Aorta (tissue), 5 donors: ENCODE data around the gene NAB1. TPM values are rescaled to one million over a fixed set of nuclear protein-coding genes. Genes with fewer than 3 reads are reported as not detected.

Experiments used
- ATAC-seq: fragments of 200-7000 bp; cut with Tn5 transposase; one replicate; pipeline ENCODE4 v1.9.1; 2022; ENCODE audit warnings: moderate library complexity; ENCODE audit not compliant: low FRiP score
- DNase-seq, 2 donors: peaks; one replicate each; pipeline ENCODE4 v3.0.0-alpha.2; 2020
- H3K27ac ChIP-seq, 2 donors: one replicate each; pipeline ENCODE4 v1.5.1; 2013; ENCODE audit warnings: low read length in 2 of 2, mild to moderate bottlenecking in 2 of 2, moderate library complexity in 2 of 2, control low read depth in 1 of 2, inconsistent platforms in 1 of 2, low read depth in 1 of 2
- H3K27me3 ChIP-seq, 2 donors: one replicate each; pipeline ENCODE4 v1.6.1; 2013; ENCODE audit warnings: control low read depth in 1 of 2, low read length in 1 of 2, mild to moderate bottlenecking in 1 of 2, moderate library complexity in 1 of 2; ENCODE audit not compliant: insufficient read depth in 2 of 2, control insufficient read depth in 1 of 2
- H3K36me3 ChIP-seq, 2 donors: one replicate each; pipeline ENCODE4 v1.6.1; 2013; ENCODE audit warnings: control low read depth in 1 of 2, low read length in 1 of 2, mild to moderate bottlenecking in 1 of 2; ENCODE audit not compliant: insufficient read depth in 2 of 2, control insufficient read depth in 1 of 2
- H3K4me1 ChIP-seq, 2 donors: one replicate each; pipeline ENCODE4 v1.6.1; 2013; ENCODE audit warnings: low read length in 2 of 2, control low read depth in 1 of 2, mild to moderate bottlenecking in 1 of 2, moderate library complexity in 1 of 2; ENCODE audit not compliant: insufficient read depth in 2 of 2, control insufficient read depth in 1 of 2
- H3K4me3 ChIP-seq, 2 donors: one replicate each; pipeline ENCODE4 v1.5.1; 2013; ENCODE audit warnings: low read length in 2 of 2, control low read depth in 1 of 2, mild to moderate bottlenecking in 1 of 2
- H3K9me3 ChIP-seq: one replicate; pipeline ENCODE4 v1.6.1; 2013; ENCODE audit warnings: mild to moderate bottlenecking, low read length; ENCODE audit not compliant: control insufficient read depth
- WGBS, 2 donors: extraction: QIAGEN DNeasy Blood & Tissue Kit; methylation state at CpG; one replicate each; pipeline ENCODE4 v1.1.7; 2013; 5-methylcytosine and 5-hydroxymethylcytosine counted together
- intact Hi-C, 2 donors: fragments of 100-400 bp; cut with DNase I; formaldehyde crosslinking; loops; one replicate each; pipeline versions ENCODE4 v1.14.2 to v1.15.0; 2022
- polyA plus RNA-seq, 2 donors: library from polyadenylated mRNA; stranded (reverse); fragments of 200-250 nt; gene quantifications; one replicate each; pipeline ENCODE4 v1.2.3, GENCODE V29; 2013
- total RNA-seq, 2 donors: library from RNA; stranded (reverse); fragmentation: NEBNext Ultra II Directional; extraction: Animal tissue kit (Norgen Biotek cat#: 25700); gene quantifications; one replicate each; pipeline ENCODE4 v1.2.1, GENCODE V29; 2021
- donor health status: healthy with polysubstance abuse.
- donor health status: Bipolar disorder and iron deficiency.
- donor health status: DM: no; HTN: no; CAD: no.
- donor health status: DM: no; HTN: no; CAD: no.
- donor health status: DM: yes; HTN: yes; CAD: no.

Gene NAB1
- total and polyA plus RNA-seq, 4 donors = 26.9 to 67.8 (median 42.9) TPM

- H3K36me3 ChIP-seq = peaks cover 0 to 5% of the 10 kb centered on the region in 2 donors
Observed at GRCh38 chr2:190674966-190675650, 26.2 kb downstream of the NAB1 start.

GRCh38 chr2:190677255-190677654 is 28.4 kb downstream of the NAB1 start:
- intact Hi-C loops = no loop called here
- Histone ChIP-seq H3K4me1 (peaks cover 0 to 9% of the 10 kb centered on the region in 2 donors), H3K27ac (no peak overlapping the region), H3K36me3 (peaks cover 0 to 2% of the 10 kb centered on the region in 2 donors), H3K27me3 (no peaks in the 10 kb centered on the region), H3K9me3 (no peaks in the 10 kb centered on the region), H3K4me3 (no peak overlapping the region)
- 21 to 24% methylated on average over 4 of the region's 4 CpGs for whole genome bisulfite sequencing, 2 donors
- DNase-seq (no peak), ATAC-seq (no peak)

More at GRCh38 chr2:190674966-190675650, 26.2 kb downstream of the NAB1 start:
- Histone ChIP-seq H3K9me3 (no peaks in the 10 kb centered on the region), H3K4me3 (no peak overlapping the region), H3K4me1 (peaks cover 0 to 9% of the 10 kb centered on the region in 2 donors), H3K27me3 (no peaks in the 10 kb centered on the region), H3K27ac (no peak overlapping the region)
- 45 to 60% methylated on average over 1 of the region's 1 CpG for WGBS, 2 donors
- DNase-seq (no peak), ATAC-seq (no peak)
- intact Hi-C loops = no loop called here

GRCh38 chr2:190678444-190679162 is 29.7 kb downstream of the NAB1 start:
- peaks cover 0 to 2% of the 10 kb centered on the region in 2 donors for H3K36me3 ChIP-seq
- peak; percentile 39 for ATAC-seq
- no peaks in the 10 kb centered on the region for H3K9me3 ChIP-seq
- H3K27me3 ChIP-seq = no peaks in the 10 kb centered on the region
- WGBS, 2 donors = 10 to 12% methylated on average over 6 of the region's 6 CpGs
- H3K4me3 ChIP-seq = no peak overlapping the region
- H3K27ac ChIP-seq = no peak overlapping the region
- intact Hi-C loops = no loop called here
- DNase-seq = no peak
- peaks cover 0 to 9% of the 10 kb centered on the region in 2 donors for H3K4me1 ChIP-seq

GRCh38 chr2:190679391-190679790 is 30.5 kb downstream of the NAB1 start:
- Histone ChIP-seq H3K4me3 (no peak overlapping the region), H3K36me3 (peaks cover 0 to 2% of the 10 kb centered on the region in 2 donors), H3K4me1 (peaks cover 0 to 9% of the 10 kb centered on the region in 2 donors), H3K27me3 (no peaks in the 10 kb centered on the region), H3K9me3 (no peaks in the 10 kb centered on the region), H3K27ac (no peak overlapping the region)
- intact Hi-C loops = no loop called here
- no peak for DNase-seq
- WGBS, 2 donors = 58 to 72% methylated on average over 1 of the region's 1 CpG
- no peak for ATAC-seq

GRCh38 chr2:190679813-190680591 is 31.1 kb downstream of the NAB1 start:
- Histone ChIP-seq H3K4me3 (no peak overlapping the region), H3K27ac (no peak overlapping the region), H3K4me1 (peaks cover 0 to 9% of the 10 kb centered on the region in 2 donors), H3K9me3 (no peaks in the 10 kb centered on the region), H3K27me3 (no peaks in the 10 kb centered on the region), H3K36me3 (peaks cover 0 to under 1% of the 10 kb centered on the region in 2 donors)
- DNase-seq (peak in 1 of 2 donors; percentile 77), ATAC-seq (peak; percentile 66)
- WGBS, 2 donors = 81 to 83% methylated on average over 12 of the region's 12 CpGs
- intact Hi-C loops = no loop called here

GRCh38 chr2:190682168-190682567 is 33.3 kb downstream of the NAB1 start:
- ATAC-seq (no peak), DNase-seq (no peak)
- whole genome bisulfite sequencing, 2 donors = 90 to 92% methylated on average over 5 of the region's 5 CpGs
- Histone ChIP-seq H3K27ac (no peak overlapping the region), H3K27me3 (no peaks in the 10 kb centered on the region), H3K9me3 (no peaks in the 10 kb centered on the region), H3K4me1 (peaks cover 0 to 9% of the 10 kb centered on the region in 2 donors), H3K4me3 (no peak overlapping the region), H3K36me3 (peaks cover 0 to 2% of the 10 kb centered on the region in 2 donors)
- intact Hi-C loops = no loop called here

- Histone ChIP-seq H3K36me3 (peaks cover 0 to 5% of the 10 kb centered on the region in 2 donors), H3K27ac (no peak overlapping the region), H3K27me3 (no peaks in the 10 kb centered on the region), H3K9me3 (no peaks in the 10 kb centered on the region), H3K4me3 (no peak overlapping the region), H3K4me1 (peaks cover 0 to 3% of the 10 kb centered on the region in 2 donors)
- WGBS, 2 donors = 19 to 22% methylated on average over 3 of the region's 3 CpGs
- ATAC-seq = no peak
- intact Hi-C loops = no loop called here
- no peak for DNase-seq
Observed at GRCh38 chr2:190683802-190684201, 34.9 kb downstream of the NAB1 start.

- no peak for DNase-seq
- Histone ChIP-seq H3K27me3 (no peaks in the 10 kb centered on the region), H3K4me3 (no peak overlapping the region), H3K36me3 (peaks cover 0 to 5% of the 10 kb centered on the region in 2 donors), H3K27ac (no peak overlapping the region), H3K4me1 (no peaks in the 10 kb centered on the region), H3K9me3 (no peaks in the 10 kb centered on the region)
- intact Hi-C loops = no loop called here
- ATAC-seq = no peak
- WGBS, 2 donors = 6 to 11% methylated on average over 2 of the region's 2 CpGs
Observed at GRCh38 chr2:190684931-190685330, 36.0 kb downstream of the NAB1 start.
